ENCODE results near the gene ANXA2.
"Not testable (repeated sequence)": the region's sequence is repeated elsewhere in the genome, so short reads cannot be mapped to it uniquely, and the experiment has no call there.

Gene ANXA2

DNA sequence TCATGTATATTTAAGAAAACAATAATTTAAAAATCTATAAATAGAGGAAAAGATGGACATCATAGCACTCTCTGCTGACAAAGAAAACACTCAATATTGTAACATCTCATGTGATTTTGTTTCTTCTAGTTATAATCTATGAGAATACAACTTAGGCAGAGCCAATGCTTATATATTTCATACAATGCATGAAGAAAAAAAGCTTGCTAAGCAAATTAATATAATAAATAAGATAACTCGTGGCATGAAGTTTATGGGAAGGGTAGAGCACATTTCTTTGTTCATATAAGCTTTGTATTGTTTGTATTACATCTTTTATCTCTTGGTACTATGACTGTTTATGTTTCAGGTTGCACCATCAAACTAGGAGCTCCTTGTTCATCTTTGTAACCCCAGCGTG, 7.6 kb upstream of the ANXA2 start:
- no peak for TF ChIP-seq CTCF (IDR thresholded peaks at IDR 0.05; ENCODE audit: borderline replicate concordance, control extremely low read depth, extremely low read depth, insufficient read depth, missing control alignments)
- no peak for DNase-seq (ENCODE audit: low spot score)
- in situ Hi-C loops (cut with MboI; ENCODE audit: low sequenced_read_pairs, unreplicated experiment) = no loop called here

GRCh38 chr15:60404351-60404750, 6.6 kb upstream of the ANXA2 start:
- DNase-seq (ENCODE audit: low spot score); in situ Hi-C loops (cut with MboI; ENCODE audit: low sequenced_read_pairs, unreplicated experiment): not testable (repeated sequence)

DNA sequence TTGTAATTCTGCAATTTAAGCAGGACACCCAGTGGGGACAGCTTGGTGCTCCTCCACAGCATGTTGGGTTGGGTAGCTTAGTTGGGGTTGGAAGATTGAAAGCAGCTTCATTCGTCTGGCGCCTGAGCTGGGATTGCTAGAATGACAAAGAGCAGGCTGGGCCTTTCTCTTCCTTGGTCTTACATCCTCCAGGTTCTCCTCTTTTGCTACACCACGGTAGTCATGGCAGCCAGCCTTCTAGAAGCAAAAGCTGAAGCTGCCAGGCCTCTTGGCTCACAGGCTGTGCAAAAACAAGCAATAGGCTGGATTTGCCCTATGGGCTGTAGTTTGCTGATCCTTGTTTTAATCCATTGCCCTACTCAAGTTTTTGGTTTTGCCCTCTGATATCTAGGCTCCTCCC, 3.2 kb upstream of the ANXA2 start:
- TF ChIP-seq CTCF (IDR thresholded peaks at IDR 0.05; ENCODE audit: borderline replicate concordance, control extremely low read depth, extremely low read depth, insufficient read depth, missing control alignments) = no peak
- no peak for DNase-seq (ENCODE audit: low spot score)
- in situ Hi-C loops (cut with MboI; ENCODE audit: low sequenced_read_pairs, unreplicated experiment) = no loop called here

GRCh38 chr15:60399931-60400330, 2.1 kb upstream of the ANXA2 start:
- no peak for TF ChIP-seq CTCF (IDR thresholded peaks at IDR 0.05; ENCODE audit: borderline replicate concordance, control extremely low read depth, extremely low read depth, insufficient read depth, missing control alignments)
- no peak for DNase-seq (ENCODE audit: low spot score)
- in situ Hi-C loops (cut with MboI; ENCODE audit: low sequenced_read_pairs, unreplicated experiment) = no loop called here

- in situ Hi-C loops (cut with MboI; ENCODE audit: low sequenced_read_pairs, unreplicated experiment) = no loop called here
- TF ChIP-seq CTCF (IDR thresholded peaks at IDR 0.05; ENCODE audit: borderline replicate concordance, control extremely low read depth, extremely low read depth, insufficient read depth, missing control alignments) = no peak
- DNase-seq (ENCODE audit: low spot score) = no peak
Measured at GRCh38 chr15:60399246-60399915, 1.6 kb upstream of the ANXA2 start.

- in situ Hi-C loops (cut with MboI; ENCODE audit: low sequenced_read_pairs, unreplicated experiment) = no loop called here
- no peak for TF ChIP-seq CTCF (IDR thresholded peaks at IDR 0.05; ENCODE audit: borderline replicate concordance, control extremely low read depth, extremely low read depth, insufficient read depth, missing control alignments)
- peak; percentile 84 for DNase-seq (ENCODE audit: low spot score)
Measured at GRCh38 chr15:60396958-60397771, 621 bp downstream of the ANXA2 start.

DNA sequence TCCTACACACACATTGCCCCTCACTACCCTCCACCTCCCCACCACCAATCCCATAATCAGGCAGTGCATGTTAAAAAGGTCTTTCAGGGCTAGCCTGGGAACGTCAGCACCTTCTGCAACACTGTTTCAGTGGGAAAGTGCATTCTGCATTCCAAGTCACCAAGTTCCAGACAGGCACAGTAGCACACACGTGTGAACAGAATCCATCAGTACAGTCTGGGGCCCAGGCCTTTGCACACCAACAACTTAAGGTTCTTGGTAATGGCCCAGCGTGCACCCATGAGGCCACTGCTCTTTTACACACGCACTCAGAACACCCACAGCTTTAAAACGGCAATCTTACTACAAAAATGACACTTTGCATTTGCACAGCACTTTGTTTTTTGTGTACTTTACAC, 1.2 kb downstream of the ANXA2 start:
- TF ChIP-seq CTCF (IDR thresholded peaks at IDR 0.05; ENCODE audit: borderline replicate concordance, control extremely low read depth, extremely low read depth, insufficient read depth, missing control alignments) = no peak
- no peak for DNase-seq (ENCODE audit: low spot score)
- in situ Hi-C loops (cut with MboI; ENCODE audit: low sequenced_read_pairs, unreplicated experiment) = no loop called here

Measured in GM13976 (cell line).